HepG2 (cell line): Measurements from ENCODE around the gene FAF1. TPM values are rescaled to one million over a fixed set of nuclear protein-coding genes. Genes with fewer than 3 reads are reported as not detected.
A peak's percentile ranks its signal among the peaks of the same experiment; 100 is the strongest.

ENCODE experiments used
- BCLAF1 ChIP-seq: fragments of 450-650 bp; IDR thresholded peaks from 2 replicates; pipeline ENCODE4 v1.6.1; 2017; ENCODE audit warnings: mild to moderate bottlenecking
- HMGA1 ChIP-seq: sonication (generic); formaldehyde crosslinking; conservative IDR thresholded peaks from 2 replicates; pipeline ENCODE4 v1.4.0; 2020; ENCODE audit warnings: missing genetic modification reagents
- NFE2L1 ChIP-seq: sonication (generic); formaldehyde crosslinking; IDR thresholded peaks from 2 replicates; pipeline ENCODE4 v1.4.0; 2020; ENCODE audit warnings: missing genetic modification reagents, mild to moderate bottlenecking, borderline replicate concordance
- PTBP1 ChIP-seq: fragments of 200-400 bp; formaldehyde crosslinking; IDR thresholded peaks from 2 replicates; pipeline ENCODE4 v1.6.1; 2018; ENCODE audit warnings: low read length, low read depth; ENCODE audit not compliant: poor library complexity, severe bottlenecking
- RBM22 ChIP-seq: fragments of 200-400 bp; formaldehyde crosslinking; optimal IDR thresholded peaks from 2 replicates; pipeline ENCODE3; 2017; ENCODE audit warnings: mild to moderate bottlenecking, low read length, moderate library complexity
- SSRP1 ChIP-seq: IDR thresholded peaks from 2 replicates; pipeline ENCODE4 v1.6.1; 2016; ENCODE audit warnings: control low read depth
- TCF7L2 ChIP-seq: IDR thresholded peaks from 2 replicates; pipeline ENCODE4 v1.6.1; 2011; ENCODE audit warnings: mild to moderate bottlenecking, low read depth, low read length, moderate library complexity
- WIZ ChIP-seq: sonication (generic); formaldehyde crosslinking; IDR thresholded peaks from 2 replicates; pipeline ENCODE4 v1.5.1; 2020; ENCODE audit warnings: mild to moderate bottlenecking, missing genetic modification reagents
- ZBED4 ChIP-seq: sonication (generic); formaldehyde crosslinking; IDR thresholded peaks from 2 replicates; pipeline ENCODE4 v1.4.0; 2020; ENCODE audit warnings: missing genetic modification reagents, borderline replicate concordance
- ZFAT ChIP-seq: sonication (generic); formaldehyde crosslinking; conservative IDR thresholded peaks from 2 replicates; pipeline ENCODE4 v1.8.1; 2023; ENCODE audit warnings: missing genetic modification reagents, inconsistent platforms
- ZNF605 ChIP-seq: sonication (generic); formaldehyde crosslinking; IDR thresholded peaks from 2 replicates; pipeline ENCODE4 v1.8.0; 2022; ENCODE audit warnings: mild to moderate bottlenecking, missing genetic modification reagents
- ZNF776 ChIP-seq: sonication (generic); formaldehyde crosslinking; IDR thresholded peaks from 2 replicates; pipeline ENCODE4 v1.4.0; 2020; ENCODE audit warnings: mild to moderate bottlenecking, missing genetic modification reagents
- ZNF792 ChIP-seq: IDR thresholded peaks from 2 replicates; pipeline ENCODE4 v1.6.1; 2016
- ZNF850 ChIP-seq: sonication (generic); formaldehyde crosslinking; conservative IDR thresholded peaks from 2 replicates; pipeline ENCODE4 v1.9.0; 2021; ENCODE audit warnings: mild to moderate bottlenecking, missing genetic modification reagents
- polyA plus RNA-seq, 8 experiments: library from polyadenylated mRNA; depleted of rRNA in 3 of 8; stranded (reverse) in 7 of 8; unstranded in 1 of 8; fragments of >200 nt; fragmentation: Illumina TruSeq in 4 of 8; extraction: Trizol in 4 of 8; gene quantifications; 2 replicates each; pipeline versions ENCODE4 v1.2.1 to v1.2.3, GENCODE V29; 2011 to 2016; ENCODE audit warnings: low read depth in 4 of 8, missing spikeins in 1 of 8, mixed read lengths in 1 of 8; ENCODE audit not compliant: insufficient read depth in 1 of 8
- total RNA-seq, 5 experiments: library from RNA; depleted of rRNA; stranded (reverse); fragments of >200 nt; fragmentation: Illumina TruSeq; extraction: Trizol; gene quantifications; 2 replicates each; pipeline ENCODE4 v1.2.3, GENCODE V29; 2016; ENCODE audit warnings: low read depth in 1 of 5
- TF ChIP-seq, protein P1 (sequence below): sonication (generic); formaldehyde crosslinking; IDR thresholded peaks from 2 replicates; pipeline ENCODE4 v1.5.0; 2020; ENCODE audit warnings: missing genetic modification reagents, mild to moderate bottlenecking, borderline replicate concordance
- TF ChIP-seq, protein P2 (sequence below): conservative IDR thresholded peaks from 2 replicates; pipeline ENCODE4 v1.6.1; 2018; ENCODE audit warnings: missing genetic modification reagents
- TF ChIP-seq, protein P3 (sequence below): sonication (generic); formaldehyde crosslinking; IDR thresholded peaks from 2 replicates; pipeline ENCODE4 v1.4.0; 2020; ENCODE audit warnings: missing genetic modification reagents, mild to moderate bottlenecking, borderline replicate concordance
- TF ChIP-seq, protein P4 (sequence below): sonication (generic); formaldehyde crosslinking; IDR thresholded peaks from 2 replicates; pipeline ENCODE4 v1.4.0; 2020; ENCODE audit warnings: mild to moderate bottlenecking, missing genetic modification reagents

Gene FAF1
- total and polyA plus RNA-seq, 2 of the 13 experiments (the other 11 are each of a cell fraction or from before 2014, with no cell fraction given), result 19.4 to 63.3 TPM

GRCh38 chr1:50967416-50968157 lies 7.5 kb upstream of the FAF1 start (continued):
- TF ChIP-seq, protein P1, sequence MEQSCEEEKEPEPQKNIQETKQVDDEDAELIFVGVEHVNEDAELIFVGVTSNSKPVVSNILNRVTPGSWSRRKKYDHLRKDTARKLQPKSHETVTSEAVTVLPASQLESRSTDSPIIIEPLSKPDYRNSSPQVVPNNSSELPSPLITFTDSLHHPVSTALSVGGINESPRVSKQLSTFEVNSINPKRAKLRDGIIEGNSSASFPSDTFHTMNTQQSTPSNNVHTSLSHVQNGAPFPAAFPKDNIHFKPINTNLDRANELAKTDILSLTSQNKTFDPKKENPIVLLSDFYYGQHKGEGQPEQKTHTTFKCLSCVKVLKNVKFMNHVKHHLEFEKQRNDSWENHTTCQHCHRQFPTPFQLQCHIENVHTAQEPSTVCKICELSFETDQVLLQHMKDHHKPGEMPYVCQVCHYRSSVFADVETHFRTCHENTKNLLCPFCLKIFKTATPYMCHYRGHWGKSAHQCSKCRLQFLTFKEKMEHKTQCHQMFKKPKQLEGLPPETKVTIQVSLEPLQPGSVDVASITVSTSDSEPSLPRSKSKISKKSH (CRISPR knock-in tag), result no peak
- no peak for TF ChIP-seq WIZ (CRISPR knock-in tag)
- TF ChIP-seq BCLAF1, result no peak
- TF ChIP-seq, protein P2, sequence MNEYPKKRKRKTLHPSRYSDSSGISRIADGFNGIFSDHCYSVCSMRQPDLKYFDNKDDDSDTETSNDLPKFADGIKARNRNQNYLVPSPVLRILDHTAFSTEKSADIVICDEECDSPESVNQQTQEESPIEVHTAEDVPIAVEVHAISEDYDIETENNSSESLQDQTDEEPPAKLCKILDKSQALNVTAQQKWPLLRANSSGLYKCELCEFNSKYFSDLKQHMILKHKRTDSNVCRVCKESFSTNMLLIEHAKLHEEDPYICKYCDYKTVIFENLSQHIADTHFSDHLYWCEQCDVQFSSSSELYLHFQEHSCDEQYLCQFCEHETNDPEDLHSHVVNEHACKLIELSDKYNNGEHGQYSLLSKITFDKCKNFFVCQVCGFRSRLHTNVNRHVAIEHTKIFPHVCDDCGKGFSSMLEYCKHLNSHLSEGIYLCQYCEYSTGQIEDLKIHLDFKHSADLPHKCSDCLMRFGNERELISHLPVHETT (CRISPR knock-in tag), result no peak
- TF ChIP-seq ZNF850, result no peak
- TF ChIP-seq, protein P3, sequence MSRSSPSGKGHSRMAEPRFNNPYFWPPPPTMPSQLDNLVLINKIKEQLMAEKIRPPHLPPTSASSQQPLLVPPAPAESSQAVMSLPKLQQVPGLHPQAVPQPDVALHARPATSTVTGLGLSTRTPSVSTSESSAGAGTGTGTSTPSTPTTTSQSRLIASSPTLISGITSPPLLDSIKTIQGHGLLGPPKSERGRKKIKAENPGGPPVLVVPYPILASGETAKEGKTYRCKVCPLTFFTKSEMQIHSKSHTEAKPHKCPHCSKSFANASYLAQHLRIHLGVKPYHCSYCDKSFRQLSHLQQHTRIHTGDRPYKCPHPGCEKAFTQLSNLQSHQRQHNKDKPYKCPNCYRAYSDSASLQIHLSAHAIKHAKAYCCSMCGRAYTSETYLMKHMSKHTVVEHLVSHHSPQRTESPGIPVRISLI (CRISPR knock-in tag), result no peak; the same call in 1 of the 2 replicates
- TF ChIP-seq TCF7L2, result no peak
- peak; percentile 90; the same call in 1 of the 2 replicates for TF ChIP-seq SSRP1 (CRISPR knock-in tag)
- no peak for TF ChIP-seq ZNF792 (CRISPR knock-in tag)
- no peak; the same call in 1 of the 2 replicates for TF ChIP-seq ZNF605 (CRISPR knock-in tag)
- no peak for TF ChIP-seq ZFAT (CRISPR knock-in tag)
- no peak for TF ChIP-seq PTBP1
- TF ChIP-seq, protein P4, sequence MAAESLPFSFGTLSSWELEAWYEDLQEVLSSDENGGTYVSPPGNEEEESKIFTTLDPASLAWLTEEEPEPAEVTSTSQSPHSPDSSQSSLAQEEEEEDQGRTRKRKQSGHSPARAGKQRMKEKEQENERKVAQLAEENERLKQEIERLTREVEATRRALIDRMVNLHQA, result no peak
- TF ChIP-seq ZNF776 (CRISPR knock-in tag), result no peak
- TF ChIP-seq HMGA1 (CRISPR knock-in tag), result no peak
- no peak for TF ChIP-seq ZBED4 (CRISPR knock-in tag)
- TF ChIP-seq RBM22, result no peak
- no peak for TF ChIP-seq NFE2L1 (CRISPR knock-in tag)
